ENCODE measurements around the gene CDCA8. TPM values are rescaled to one million over a fixed set of nuclear protein-coding genes. Genes with fewer than 3 reads are reported as not detected.

The CDCA8 gene
- total and polyA plus RNA-seq, 5 donors from 2014 or later, result 1.3 to 3.7 (median 3.0) TPM

- DNase-seq (no peak), ATAC-seq (ENCODE audit: low read depth in 2 of 2) (no peak)
- Mint-ChIP-seq H3K36me3 (no peaks in the 10 kb centered on the region), H3K9me3 (peaks cover 0 to 2% (median 0%) of the 10 kb centered on the region in 7 donors), H3K4me3 (no peak overlapping the region), H3K4me1 (peaks cover 0 to 2% (median 0%) of the 10 kb centered on the region in 4 donors), H3K27ac (no peak overlapping the region), H3K27me3 (peaks cover 5% of the 10 kb centered on the region)
- no peak overlapping the region for H3K27ac ChIP-seq (ENCODE audit: insufficient read depth, low read length, poor library complexity, severe bottlenecking)
- H3K4me3 ChIP-seq (ENCODE audit: low read depth, low read length), result no peak overlapping the region
- no peaks in the 10 kb centered on the region for H3K36me3 ChIP-seq (ENCODE audit: control insufficient read depth, insufficient read depth, low read length)
- H3K27me3 ChIP-seq (ENCODE audit: control insufficient read depth, insufficient read depth, low read length), result no peaks in the 10 kb centered on the region
- no peaks in the 10 kb centered on the region for H3K9me3 ChIP-seq (ENCODE audit: control insufficient read depth in 2 of 2, low read length in 2 of 2)
- H3K4me1 ChIP-seq (ENCODE audit: control insufficient read depth, insufficient read depth, low read length, poor library complexity, severe bottlenecking), result no peaks in the 10 kb centered on the region
Measured at GRCh38 chr1:37663426-37664000, 28.8 kb upstream of the CDCA8 start.

DNA sequence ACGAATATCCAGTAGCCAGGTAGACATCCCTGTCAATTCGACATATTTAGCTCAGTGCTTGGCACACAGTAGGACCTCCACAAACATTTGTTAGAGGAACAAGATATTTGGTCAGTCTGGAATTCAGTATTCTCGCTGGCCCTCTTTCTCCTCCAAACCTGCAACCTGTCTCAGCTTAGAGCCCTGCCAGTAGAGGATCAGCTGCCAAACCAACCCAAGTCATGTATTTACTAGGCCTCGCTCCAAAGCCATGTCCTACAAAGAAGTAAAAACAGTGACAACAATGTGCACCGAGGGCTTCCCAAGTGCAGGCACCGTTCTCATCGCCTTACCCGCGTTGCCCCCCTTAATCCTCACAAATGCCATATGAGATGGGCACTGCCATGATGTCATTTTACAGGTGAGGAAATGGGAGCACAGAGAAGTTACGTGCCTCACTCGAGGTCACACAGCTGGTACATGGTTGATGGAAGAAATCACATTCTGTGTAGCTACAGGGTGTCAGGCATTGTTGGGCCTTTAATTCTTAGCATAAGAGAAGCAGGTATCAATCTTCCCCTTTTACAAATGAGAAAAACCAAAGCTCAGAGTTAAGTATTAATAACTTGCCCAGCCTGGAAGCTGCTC lies 26.0 kb upstream of the CDCA8 start:
- no peaks in the 10 kb centered on the region for H3K36me3 Mint-ChIP-seq
- H3K4me1 Mint-ChIP-seq, result no peaks in the 10 kb centered on the region
- ATAC-seq (ENCODE audit: low read depth in 2 of 2) (no peak), DNase-seq (no peak)
- H3K27me3 Mint-ChIP-seq, result peaks cover 9% of the 10 kb centered on the region
- Histone ChIP-seq H3K27ac (ENCODE audit: insufficient read depth, low read length, poor library complexity, severe bottlenecking) (no peak overlapping the region), H3K4me1 (ENCODE audit: control insufficient read depth, insufficient read depth, low read length, poor library complexity, severe bottlenecking) (no peaks in the 10 kb centered on the region), H3K4me3 (ENCODE audit: low read depth, low read length) (no peak overlapping the region), H3K27me3 (ENCODE audit: control insufficient read depth, insufficient read depth, low read length) (peaks cover 4% of the 10 kb centered on the region), H3K36me3 (ENCODE audit: control insufficient read depth, insufficient read depth, low read length) (no peaks in the 10 kb centered on the region), H3K9me3 (ENCODE audit: control insufficient read depth in 2 of 2, low read length in 2 of 2) (no peaks in the 10 kb centered on the region)
- no peaks in the 10 kb centered on the region for H3K9me3 Mint-ChIP-seq
- H3K27ac Mint-ChIP-seq, result no peak overlapping the region
- H3K4me3 Mint-ChIP-seq, result no peak overlapping the region

GRCh38 chr1:37667023-37667671 lies 25.2 kb upstream of the CDCA8 start:
- H3K27me3 Mint-ChIP-seq, result peaks cover 13% of the 10 kb centered on the region
- no peaks in the 10 kb centered on the region for H3K9me3 Mint-ChIP-seq
- H3K36me3 Mint-ChIP-seq, result no peaks in the 10 kb centered on the region
- DNase-seq (no peak), ATAC-seq (ENCODE audit: low read depth in 2 of 2) (no peak)
- H3K9me3 ChIP-seq (ENCODE audit: control insufficient read depth in 2 of 2, low read length in 2 of 2), result no peaks in the 10 kb centered on the region
- peaks cover 4% of the 10 kb centered on the region for H3K27me3 ChIP-seq (ENCODE audit: control insufficient read depth, insufficient read depth, low read length)
- no peaks in the 10 kb centered on the region for H3K4me1 Mint-ChIP-seq
- H3K27ac ChIP-seq (ENCODE audit: insufficient read depth, low read length, poor library complexity, severe bottlenecking), result no peak overlapping the region
- no peak overlapping the region for H3K4me3 ChIP-seq (ENCODE audit: low read depth, low read length)
- H3K4me3 Mint-ChIP-seq, result no peak overlapping the region
- H3K27ac Mint-ChIP-seq, result peak overlapping the region in 1 of 3 donors; percentile 32
- H3K36me3 ChIP-seq (ENCODE audit: control insufficient read depth, insufficient read depth, low read length), result no peaks in the 10 kb centered on the region
- no peaks in the 10 kb centered on the region for H3K4me1 ChIP-seq (ENCODE audit: control insufficient read depth, insufficient read depth, low read length, poor library complexity, severe bottlenecking)

DNA sequence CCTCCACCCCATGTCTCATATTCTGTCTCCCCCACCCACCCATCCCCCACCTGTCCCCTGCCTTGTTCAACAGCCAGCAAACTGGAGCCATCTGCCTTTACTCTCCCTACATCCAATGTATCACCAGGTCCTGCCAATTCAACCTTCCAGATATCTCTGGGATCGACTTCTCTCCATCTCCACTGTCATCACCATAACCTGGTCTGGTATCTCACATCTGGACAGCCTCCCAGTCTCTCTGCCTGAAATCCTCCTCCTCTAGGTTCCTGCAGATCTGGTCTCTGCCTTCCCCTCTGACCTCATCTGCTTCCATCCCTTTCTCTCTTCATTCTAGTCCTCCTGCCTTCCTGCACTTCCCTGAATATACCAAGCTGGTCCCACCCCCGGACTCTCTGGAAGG lies 22.2 kb upstream of the CDCA8 start:
- no peak for ATAC-seq (ENCODE audit: low read depth in 2 of 2)
- Histone ChIP-seq H3K36me3 (ENCODE audit: control insufficient read depth, insufficient read depth, low read length) (no peaks in the 10 kb centered on the region), H3K27me3 (ENCODE audit: control insufficient read depth, insufficient read depth, low read length) (peaks cover 4% of the 10 kb centered on the region), H3K27ac (ENCODE audit: insufficient read depth, low read length, poor library complexity, severe bottlenecking) (no peak overlapping the region), H3K4me1 (ENCODE audit: control insufficient read depth, insufficient read depth, low read length, poor library complexity, severe bottlenecking) (peaks cover 17% of the 10 kb centered on the region), H3K9me3 (ENCODE audit: control insufficient read depth in 2 of 2, low read length in 2 of 2) (no peaks in the 10 kb centered on the region), H3K4me3 (ENCODE audit: low read depth, low read length) (no peak overlapping the region)
- Mint-ChIP-seq H3K27ac (no peak overlapping the region), H3K36me3 (no peaks in the 10 kb centered on the region), H3K4me3 (no peak overlapping the region), H3K4me1 (peaks cover 0 to 13% (median 3%) of the 10 kb centered on the region in 4 donors), H3K27me3 (peaks cover 13% of the 10 kb centered on the region), H3K9me3 (no peaks in the 10 kb centered on the region)
- DNase-seq, result no peak

DNA sequence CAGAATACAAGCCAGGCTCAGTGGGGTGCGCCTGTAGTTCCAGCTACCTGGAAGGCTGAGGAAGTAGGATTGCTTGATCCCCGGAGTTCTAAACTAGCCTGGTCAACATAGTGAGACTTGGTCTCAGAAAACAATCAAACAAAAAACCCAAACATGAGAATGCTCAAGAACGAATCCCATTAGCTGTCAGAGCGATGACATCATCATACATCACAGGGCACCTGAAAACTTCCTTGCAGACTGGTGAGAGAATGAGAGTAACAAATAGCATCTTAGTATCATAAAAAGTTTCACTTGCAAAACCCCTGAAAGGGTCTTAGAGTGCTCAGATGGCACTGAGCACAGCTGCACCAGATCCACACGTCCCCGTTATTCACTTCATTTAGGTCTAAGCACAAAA lies 21.1 kb upstream of the CDCA8 start:
- DNase-seq (no peak), ATAC-seq (ENCODE audit: low read depth in 2 of 2) (no peak)
- Mint-ChIP-seq H3K9me3 (no peaks in the 10 kb centered on the region), H3K36me3 (no peaks in the 10 kb centered on the region), H3K27ac (no peak overlapping the region), H3K4me1 (peaks cover 0 to 19% (median 3%) of the 10 kb centered on the region in 4 donors), H3K27me3 (peaks cover 8% of the 10 kb centered on the region), H3K4me3 (no peak overlapping the region)
- H3K36me3 ChIP-seq (ENCODE audit: control insufficient read depth, insufficient read depth, low read length), result no peaks in the 10 kb centered on the region
- H3K27me3 ChIP-seq (ENCODE audit: control insufficient read depth, insufficient read depth, low read length), result peaks cover 4% of the 10 kb centered on the region
- H3K4me3 ChIP-seq (ENCODE audit: low read depth, low read length), result no peak overlapping the region
- H3K27ac ChIP-seq (ENCODE audit: insufficient read depth, low read length, poor library complexity, severe bottlenecking), result no peak overlapping the region
- H3K9me3 ChIP-seq (ENCODE audit: control insufficient read depth in 2 of 2, low read length in 2 of 2), result no peaks in the 10 kb centered on the region
- peaks cover 17% of the 10 kb centered on the region for H3K4me1 ChIP-seq (ENCODE audit: control insufficient read depth, insufficient read depth, low read length, poor library complexity, severe bottlenecking)

- Mint-ChIP-seq H3K27me3 (peaks cover 8% of the 10 kb centered on the region), H3K36me3 (no peaks in the 10 kb centered on the region), H3K4me3 (no peak overlapping the region), H3K4me1 (peaks cover 0 to 19% (median 3%) of the 10 kb centered on the region in 4 donors), H3K27ac (no peak overlapping the region), H3K9me3 (no peaks in the 10 kb centered on the region)
- H3K4me3 ChIP-seq (ENCODE audit: low read depth, low read length), result no peak overlapping the region
- H3K27me3 ChIP-seq (ENCODE audit: control insufficient read depth, insufficient read depth, low read length), result peaks cover 4% of the 10 kb centered on the region
- H3K36me3 ChIP-seq (ENCODE audit: control insufficient read depth, insufficient read depth, low read length), result no peaks in the 10 kb centered on the region
- ATAC-seq (ENCODE audit: low read depth in 2 of 2) (no peak), DNase-seq (no peak)
- H3K9me3 ChIP-seq (ENCODE audit: control insufficient read depth in 2 of 2, low read length in 2 of 2), result no peaks in the 10 kb centered on the region
- no peak overlapping the region for H3K27ac ChIP-seq (ENCODE audit: insufficient read depth, low read length, poor library complexity, severe bottlenecking)
- H3K4me1 ChIP-seq (ENCODE audit: control insufficient read depth, insufficient read depth, low read length, poor library complexity, severe bottlenecking), result peaks cover 17% of the 10 kb centered on the region
Measured at GRCh38 chr1:37672136-37672870, 20.0 kb upstream of the CDCA8 start.

- H3K9me3 ChIP-seq (ENCODE audit: control insufficient read depth in 2 of 2, low read length in 2 of 2), result no peaks in the 10 kb centered on the region
- Mint-ChIP-seq H3K9me3 (no peaks in the 10 kb centered on the region), H3K27ac (peak overlapping the region in 1 of 3 donors; percentile 44), H3K36me3 (no peaks in the 10 kb centered on the region), H3K27me3 (peaks cover 8% of the 10 kb centered on the region), H3K4me3 (peak overlapping the region in 3 of 4 donors; percentile 54 to 61 (median 56)), H3K4me1 (peaks cover 0 to 19% (median 3%) of the 10 kb centered on the region in 4 donors)
- no peak overlapping the region for H3K27ac ChIP-seq (ENCODE audit: insufficient read depth, low read length, poor library complexity, severe bottlenecking)
- DNase-seq (peak; percentile 26 to 89 (median 53)), ATAC-seq (ENCODE audit: low read depth in 2 of 2) (peak; percentile 61 to 83)
- no peaks in the 10 kb centered on the region for H3K36me3 ChIP-seq (ENCODE audit: control insufficient read depth, insufficient read depth, low read length)
- peaks cover under 1% of the 10 kb centered on the region for H3K27me3 ChIP-seq (ENCODE audit: control insufficient read depth, insufficient read depth, low read length)
- peaks cover 17% of the 10 kb centered on the region for H3K4me1 ChIP-seq (ENCODE audit: control insufficient read depth, insufficient read depth, low read length, poor library complexity, severe bottlenecking)
- peak overlapping the region; percentile 37 for H3K4me3 ChIP-seq (ENCODE audit: low read depth, low read length)
Measured at GRCh38 chr1:37673920-37674319, 18.4 kb upstream of the CDCA8 start.
